Osteocyte (in vitro differentiated cells): ENCODE results near the gene HOXD13. TPM values are rescaled to one million over a fixed set of nuclear protein-coding genes. Genes with fewer than 3 reads are reported as not detected.

Experiments used
- DNase-seq: peaks from one replicate; pipeline ENCODE4 v3.0.0; 2021; ENCODE audit warnings: mixed read lengths; ENCODE audit not compliant: unreplicated experiment; ENCODE audit errors: extremely low spot score
- H3K27ac Mint-ChIP-seq: one replicate; pipeline ENCODE4 v1.8.0; 2021; ENCODE audit warnings: mild to moderate bottlenecking, mixed read lengths; ENCODE audit not compliant: unreplicated experiment
- H3K27me3 Mint-ChIP-seq: one replicate; pipeline ENCODE4 v1.8.0; 2021; ENCODE audit warnings: mixed read lengths; ENCODE audit not compliant: unreplicated experiment
- H3K36me3 Mint-ChIP-seq: one replicate; pipeline ENCODE4 v1.8.0; 2021; ENCODE audit warnings: mixed read lengths; ENCODE audit not compliant: unreplicated experiment
- H3K4me1 Mint-ChIP-seq: one replicate; pipeline ENCODE4 v1.8.0; 2021; ENCODE audit warnings: mixed read lengths; ENCODE audit not compliant: unreplicated experiment
- H3K4me3 Mint-ChIP-seq: one replicate; pipeline ENCODE4 v1.8.0; 2021; ENCODE audit warnings: mild to moderate bottlenecking, moderate library complexity, mixed read lengths; ENCODE audit not compliant: unreplicated experiment
- H3K9me3 Mint-ChIP-seq: one replicate; pipeline ENCODE4 v1.8.0; 2021; ENCODE audit warnings: mixed read lengths; ENCODE audit not compliant: unreplicated experiment
- total RNA-seq: library from RNA; stranded (reverse); gene quantifications from 2 replicates; pipeline ENCODE4 v1.2.1, GENCODE V29; 2021
- TF ChIP-seq, protein P1 (sequence below): fragments of 200-600 bp; sonication (generic); IDR thresholded peaks from 2 replicates; pipeline ENCODE4 v1.5.0; 2021; ENCODE audit warnings: antibody characterized with exemption, mild to moderate bottlenecking, moderate library complexity

The HOXD13 gene
- total RNA-seq, 1 donor from 2014 or later = not detected

DNA sequence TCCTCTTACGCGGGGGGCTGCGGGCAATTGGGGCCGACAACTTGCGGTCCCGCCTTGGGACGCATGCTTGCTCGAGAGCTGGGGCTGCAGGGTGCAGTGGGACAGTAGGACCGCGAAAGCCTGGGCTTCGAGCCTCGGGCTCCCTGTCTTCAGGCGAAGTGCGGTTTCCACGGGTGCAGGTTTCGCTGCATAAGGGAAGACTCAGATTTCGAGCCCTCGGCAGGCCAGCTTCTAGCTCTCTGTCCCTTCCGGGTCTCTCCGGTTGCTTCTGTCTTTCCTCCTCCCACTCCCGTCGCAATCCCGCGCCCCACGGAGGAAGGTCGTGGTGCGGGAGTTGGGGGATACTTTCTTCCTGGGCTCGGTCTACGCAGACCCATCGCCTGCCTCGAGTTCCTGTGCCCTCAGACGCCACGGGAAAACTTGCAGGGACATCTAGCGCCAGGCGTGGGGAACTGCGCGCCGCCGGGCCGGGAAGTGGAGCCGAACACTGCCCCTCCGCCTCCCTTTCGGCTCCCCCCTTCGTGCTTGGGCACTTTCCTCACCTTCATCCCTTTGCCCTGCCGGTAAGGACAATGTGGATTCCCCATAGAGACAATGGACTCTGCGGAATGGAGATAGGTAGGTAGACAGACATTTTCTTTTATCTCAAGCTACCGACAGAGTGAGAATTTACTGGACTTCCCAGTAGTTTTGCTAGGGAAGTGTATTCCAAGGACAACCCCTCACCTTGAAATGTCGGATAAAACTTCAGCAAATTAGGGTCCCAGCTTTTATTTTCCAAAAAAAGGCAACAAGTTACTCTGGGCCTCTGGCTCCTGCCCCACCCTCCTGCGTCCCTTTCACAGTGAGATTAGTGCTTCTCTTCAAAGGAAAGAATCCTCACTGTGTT is 4.2 kb upstream of the HOXD13 start:
- Mint-ChIP-seq H3K27me3 (peaks cover 90% of the 10 kb centered on the region), H3K9me3 (no peaks in the 10 kb centered on the region), H3K36me3 (no peaks in the 10 kb centered on the region), H3K27ac (no peak overlapping the region), H3K4me3 (peak overlapping the region; percentile 79), H3K4me1 (peaks cover 29% of the 10 kb centered on the region)
- DNase-seq = no peak
- TF ChIP-seq, protein P1, sequence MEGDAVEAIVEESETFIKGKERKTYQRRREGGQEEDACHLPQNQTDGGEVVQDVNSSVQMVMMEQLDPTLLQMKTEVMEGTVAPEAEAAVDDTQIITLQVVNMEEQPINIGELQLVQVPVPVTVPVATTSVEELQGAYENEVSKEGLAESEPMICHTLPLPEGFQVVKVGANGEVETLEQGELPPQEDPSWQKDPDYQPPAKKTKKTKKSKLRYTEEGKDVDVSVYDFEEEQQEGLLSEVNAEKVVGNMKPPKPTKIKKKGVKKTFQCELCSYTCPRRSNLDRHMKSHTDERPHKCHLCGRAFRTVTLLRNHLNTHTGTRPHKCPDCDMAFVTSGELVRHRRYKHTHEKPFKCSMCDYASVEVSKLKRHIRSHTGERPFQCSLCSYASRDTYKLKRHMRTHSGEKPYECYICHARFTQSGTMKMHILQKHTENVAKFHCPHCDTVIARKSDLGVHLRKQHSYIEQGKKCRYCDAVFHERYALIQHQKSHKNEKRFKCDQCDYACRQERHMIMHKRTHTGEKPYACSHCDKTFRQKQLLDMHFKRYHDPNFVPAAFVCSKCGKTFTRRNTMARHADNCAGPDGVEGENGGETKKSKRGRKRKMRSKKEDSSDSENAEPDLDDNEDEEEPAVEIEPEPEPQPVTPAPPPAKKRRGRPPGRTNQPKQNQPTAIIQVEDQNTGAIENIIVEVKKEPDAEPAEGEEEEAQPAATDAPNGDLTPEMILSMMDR = peak; percentile 73

DNA sequence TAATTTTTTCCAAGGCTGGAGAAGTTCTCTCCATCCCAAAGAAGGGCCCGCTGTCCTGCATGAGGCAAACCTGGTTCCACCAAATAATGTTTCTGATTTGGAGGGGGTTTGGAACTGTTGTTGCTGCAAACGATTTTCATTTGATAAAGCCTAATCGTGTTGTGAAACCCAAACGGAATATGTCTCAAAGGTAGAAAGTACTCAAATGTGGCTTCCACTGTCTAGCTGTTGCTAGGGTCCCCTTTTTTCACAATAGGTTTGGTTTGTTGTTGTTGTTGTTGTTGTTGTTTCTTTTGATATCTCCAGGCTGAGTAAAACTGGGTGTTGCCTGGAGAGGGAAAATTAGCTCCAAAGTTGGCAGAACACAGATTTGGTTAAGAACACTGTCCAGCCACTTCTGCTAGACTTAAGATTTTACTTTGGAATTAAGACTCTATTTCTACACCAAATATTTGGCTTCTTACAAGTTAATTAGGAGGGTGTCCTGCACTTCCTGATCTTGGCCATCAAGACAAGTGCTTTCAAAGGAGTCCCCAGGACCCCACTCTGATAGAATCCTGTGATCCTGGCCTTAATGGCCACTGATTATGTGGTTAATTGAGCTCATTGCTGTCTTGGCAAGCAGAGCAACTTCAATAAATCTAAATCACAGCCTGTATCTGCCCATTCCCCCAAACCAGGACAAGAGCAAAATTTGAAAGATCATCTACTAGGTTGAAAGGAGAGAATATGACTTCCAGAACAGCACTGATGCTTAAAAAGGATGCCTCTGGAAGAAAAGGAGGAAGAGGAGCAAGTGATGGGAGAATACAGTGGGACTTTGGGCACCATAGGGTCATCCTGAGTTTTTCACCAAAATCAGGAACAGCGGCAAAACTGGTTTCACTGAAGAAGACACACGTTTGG is 3.3 kb upstream of the HOXD13 start:
- no peaks in the 10 kb centered on the region for H3K36me3 Mint-ChIP-seq
- DNase-seq = no peak
- peaks cover 31% of the 10 kb centered on the region for H3K4me1 Mint-ChIP-seq
- TF ChIP-seq, protein P1 = no peak
- no peak overlapping the region for H3K27ac Mint-ChIP-seq
- no peaks in the 10 kb centered on the region for H3K9me3 Mint-ChIP-seq
- no peak overlapping the region for H3K4me3 Mint-ChIP-seq
- H3K27me3 Mint-ChIP-seq = peaks cover 90% of the 10 kb centered on the region

DNA sequence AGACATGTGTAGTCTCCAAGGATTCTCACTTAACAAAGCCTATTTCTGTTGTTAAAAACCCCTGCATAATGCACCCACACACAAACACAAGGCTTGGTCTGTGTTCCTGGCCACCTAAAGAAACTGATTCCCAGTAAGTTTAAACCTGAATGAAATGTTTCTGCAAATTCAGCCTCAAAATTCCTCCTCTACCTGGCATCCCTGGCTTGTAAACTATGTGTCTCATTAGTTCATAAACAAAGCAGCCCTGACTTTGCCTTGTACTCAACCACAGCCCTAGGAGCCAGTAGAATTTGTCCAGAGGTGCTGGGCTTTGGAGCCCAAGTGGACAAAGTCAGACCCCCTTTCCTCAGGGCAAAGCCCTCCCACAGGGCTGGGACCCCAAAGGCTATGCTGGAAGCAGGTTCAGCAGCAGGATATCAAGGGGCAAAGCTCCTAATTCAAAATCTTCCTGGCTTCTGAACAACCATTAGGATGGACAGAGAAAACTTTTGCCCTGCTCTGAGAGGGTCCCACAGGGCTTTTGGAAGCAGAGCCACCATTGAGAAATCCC is 2.6 kb upstream of the HOXD13 start:
- Mint-ChIP-seq H3K4me3 (no peak overlapping the region), H3K4me1 (peaks cover 26% of the 10 kb centered on the region)
- DNase-seq = no peak

DNA sequence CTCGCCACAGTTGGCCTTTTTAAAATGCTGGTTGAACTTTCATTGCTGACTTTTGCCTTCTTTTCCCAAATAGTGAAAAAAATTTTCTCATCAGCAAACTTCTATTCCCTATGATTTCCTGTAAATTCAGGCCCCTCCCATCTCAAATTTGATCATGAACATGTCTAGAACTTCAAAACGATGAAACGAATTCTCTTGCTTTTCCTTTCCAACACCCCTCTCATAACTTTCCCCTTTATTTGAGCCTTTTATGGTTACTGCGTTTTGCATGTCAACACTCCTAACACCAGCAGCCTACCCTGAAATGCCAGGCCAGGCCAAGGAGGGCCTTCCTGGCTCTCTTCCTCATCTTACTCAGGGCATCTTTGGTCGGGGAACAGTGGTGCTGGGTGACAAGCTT is 1.7 kb upstream of the HOXD13 start:
- no peak for DNase-seq
- Mint-ChIP-seq H3K36me3 (no peaks in the 10 kb centered on the region), H3K27ac (no peak overlapping the region), H3K9me3 (no peaks in the 10 kb centered on the region), H3K27me3 (peaks cover 91% of the 10 kb centered on the region), H3K4me1 (peaks cover 26% of the 10 kb centered on the region), H3K4me3 (no peak overlapping the region)
- TF ChIP-seq, protein P1 = no peak

More for the DNA sequence above, 2.6 kb upstream of the HOXD13 start:
- H3K27me3 Mint-ChIP-seq = peaks cover 90% of the 10 kb centered on the region
- TF ChIP-seq, protein P1 = no peak
- no peaks in the 10 kb centered on the region for H3K9me3 Mint-ChIP-seq
- H3K36me3 Mint-ChIP-seq = no peaks in the 10 kb centered on the region
- no peak overlapping the region for H3K27ac Mint-ChIP-seq
